HEK293 (cell line): ENCODE measurements around the gene MDH2.

ENCODE experiments used
- CTCF ChIP-seq: fragments of 450-650 bp; formaldehyde crosslinking; IDR thresholded peaks from 2 replicates; pipeline ENCODE4 v1.5.1; 2016; ENCODE audit warnings: missing biosample characterization, missing genetic modification characterization
- PATZ1 ChIP-seq: fragments of 450-650 bp; formaldehyde crosslinking; IDR thresholded peaks from 2 replicates; pipeline ENCODE4 v1.5.1; 2016; ENCODE audit warnings: missing biosample characterization, missing genetic modification characterization
- PRDM1 ChIP-seq: fragments of 450-650 bp; formaldehyde crosslinking; IDR thresholded peaks from 2 replicates; pipeline ENCODE4; 2016; ENCODE audit warnings: missing biosample characterization, missing genetic modification characterization

- no peak for TF ChIP-seq CTCF
- TF ChIP-seq PATZ1: no peak
- TF ChIP-seq PRDM1 (tag by site-specific recombination): no peak
These were observed 29.1 kb downstream of the MDH2 start for GRCh38 chr7:76076995-76077394.
